ENCODE results near the gene PCNX2.
"Not testable (repeated sequence)": the region's sequence is repeated elsewhere in the genome, so short reads cannot be mapped to it uniquely, and the experiment has no call there.

PCNX2 gene

DNA sequence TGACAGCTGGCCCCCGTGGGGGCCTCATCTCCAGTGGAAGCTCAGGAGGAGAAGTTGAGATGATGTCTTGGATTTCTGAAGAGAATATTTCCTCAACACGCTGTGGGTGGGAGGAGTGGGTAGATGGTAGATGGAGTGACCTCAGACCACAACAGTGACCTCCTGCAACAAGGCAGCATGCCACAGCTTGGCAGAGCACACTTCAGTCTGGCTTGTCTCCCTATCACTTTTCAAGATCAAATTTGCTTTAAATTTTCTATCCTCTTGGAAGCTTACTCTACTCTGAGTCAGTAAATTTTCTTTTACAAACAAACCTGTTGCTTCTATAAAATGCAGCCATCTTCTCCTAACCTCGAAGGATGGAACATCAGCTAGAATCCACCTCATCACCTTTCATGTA lies 285.4 kb downstream of the PCNX2 start:
- no peak for DNase-seq (ENCODE audit: low spot score)

GRCh38 chr1:233006541-233006973 lies 289.0 kb downstream of the PCNX2 start:
- no peak for DNase-seq (ENCODE audit: low spot score)

GRCh38 chr1:233006108-233006507 lies 289.4 kb downstream of the PCNX2 start:
- DNase-seq (ENCODE audit: low spot score), result no peak

GRCh38 chr1:233005703-233006102 lies 289.8 kb downstream of the PCNX2 start:
- no peak for DNase-seq (ENCODE audit: low spot score)

DNA sequence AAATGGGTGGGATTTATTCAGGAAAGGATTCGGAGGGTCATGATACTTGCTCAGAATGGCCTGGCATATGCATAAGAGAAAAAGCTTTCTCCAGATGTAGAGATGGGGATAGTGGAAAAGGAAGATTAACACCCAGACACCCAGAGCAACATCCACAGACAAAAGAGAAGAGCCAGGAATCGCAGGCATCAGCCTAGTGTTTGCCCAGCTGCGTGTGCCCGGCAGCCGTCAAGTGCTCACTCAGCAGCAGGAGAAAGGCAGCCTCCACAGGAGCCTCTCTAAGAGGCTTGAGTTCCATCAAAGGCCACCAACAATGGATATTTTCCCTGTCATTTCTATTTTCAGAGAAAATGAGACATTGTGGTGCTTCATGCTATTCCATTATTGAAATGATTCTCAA lies 290.4 kb downstream of the PCNX2 start:
- no peak for DNase-seq (ENCODE audit: low spot score)

DNA sequence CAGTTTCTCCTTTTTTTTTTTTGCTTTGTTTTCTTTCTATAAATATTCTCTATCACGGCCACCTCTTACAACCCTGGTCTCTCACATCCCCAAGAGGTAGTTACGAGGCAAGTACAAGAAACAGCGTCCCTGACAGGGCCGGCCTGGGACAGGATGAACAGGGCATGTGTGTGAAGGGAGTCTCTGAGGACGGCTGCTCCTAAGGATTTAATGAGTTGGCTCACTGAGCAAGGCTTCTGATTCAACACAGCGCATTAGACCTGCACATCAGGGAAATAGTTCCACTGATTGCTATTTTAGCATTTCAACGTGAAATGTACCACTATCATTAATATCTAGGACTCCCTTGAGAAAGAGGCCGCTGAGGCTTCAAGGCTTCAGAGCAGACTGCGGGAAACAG lies 291.1 kb downstream of the PCNX2 start:
- DNase-seq (ENCODE audit: low spot score), result no peak

DNA sequence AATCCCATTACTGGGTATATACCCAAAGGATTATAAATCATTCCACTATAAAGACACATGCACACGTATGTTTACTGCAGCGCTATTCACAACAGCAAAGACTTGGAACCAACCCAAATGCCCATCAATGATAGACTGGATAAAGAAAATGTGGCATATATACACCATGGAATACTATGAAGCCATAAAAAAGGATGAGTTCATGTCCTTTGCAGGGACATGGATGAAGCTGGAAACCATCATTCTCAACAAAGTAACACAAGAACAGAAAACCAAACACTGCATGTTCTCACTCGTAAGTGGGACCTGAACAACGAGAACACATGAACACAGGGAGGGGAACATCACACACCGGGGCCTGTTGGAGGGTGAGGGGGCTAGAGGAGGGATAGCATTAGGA lies 291.9 kb downstream of the PCNX2 start:
- DNase-seq (ENCODE audit: low spot score), result not testable (repeated sequence)

- no peak for DNase-seq (ENCODE audit: low spot score)
Observed at GRCh38 chr1:232999956-233000625, 295.4 kb downstream of the PCNX2 start.

GRCh38 chr1:232998646-232999045 lies 296.9 kb downstream of the PCNX2 start:
- no peak for DNase-seq (ENCODE audit: low spot score)

DNA sequence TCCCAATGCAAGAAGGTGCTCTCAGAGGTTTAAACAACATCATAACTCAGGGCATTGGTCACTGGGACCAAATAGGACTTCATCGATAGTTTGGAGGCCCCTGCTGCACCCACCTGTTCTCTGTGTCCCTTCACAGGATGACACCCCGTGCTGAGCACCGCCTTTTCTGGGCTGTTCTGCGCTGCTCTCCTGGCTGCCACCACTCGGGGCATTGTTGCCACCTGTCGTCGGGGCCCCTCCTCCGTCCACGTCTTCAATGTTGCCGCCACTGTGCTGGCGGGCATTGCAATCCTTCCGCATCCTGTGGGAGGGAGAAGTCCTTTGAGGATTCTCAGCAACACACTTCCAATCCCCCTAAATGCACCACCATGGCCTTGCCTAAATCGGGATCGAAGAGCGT lies 297.4 kb downstream of the PCNX2 start:
- DNase-seq (ENCODE audit: low spot score), result no peak

DNA sequence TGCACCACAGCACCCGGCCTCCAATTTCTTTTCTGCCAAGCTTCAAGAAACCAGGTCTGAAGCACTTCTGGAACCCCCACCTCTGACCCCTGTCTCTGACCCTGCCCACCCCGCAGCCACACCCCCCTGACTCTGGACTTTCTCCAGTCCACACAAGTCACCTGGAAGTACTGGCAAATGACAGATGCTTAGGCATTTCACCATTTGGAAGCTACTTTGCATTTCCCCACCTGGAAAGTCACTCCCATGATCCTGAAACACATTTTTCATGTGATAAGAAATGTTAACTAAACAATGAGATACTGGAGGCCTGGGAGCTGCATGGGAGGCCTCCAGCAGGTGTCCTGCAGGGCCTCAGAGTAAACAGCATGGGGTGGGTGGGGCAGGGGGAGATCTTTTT lies 299.4 kb downstream of the PCNX2 start:
- DNase-seq (ENCODE audit: low spot score), result no peak

GRCh38 chr1:232995189-232995588 lies 300.3 kb downstream of the PCNX2 start:
- DNase-seq (ENCODE audit: low spot score), result no peak

DNA sequence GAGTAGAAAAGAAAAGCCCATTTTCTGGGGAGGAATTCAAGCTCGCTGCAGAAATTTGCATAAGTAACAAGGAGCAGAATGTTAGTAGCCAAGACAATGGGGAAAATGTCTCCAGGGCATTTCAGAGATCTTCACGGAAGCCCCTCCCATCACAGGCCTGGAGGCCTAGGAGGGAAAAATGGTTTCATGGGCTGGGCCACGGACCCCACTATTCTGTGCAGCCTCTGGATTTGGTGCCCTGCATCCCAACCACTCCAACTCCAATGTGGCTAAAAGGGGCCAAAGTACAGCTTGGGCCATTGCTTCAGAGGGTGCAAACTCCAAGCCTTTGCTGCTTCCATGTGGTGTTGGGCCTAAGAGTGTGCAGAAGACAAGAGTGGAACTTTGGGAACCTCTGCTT lies 302.0 kb downstream of the PCNX2 start:
- no peak for DNase-seq (ENCODE audit: low spot score)

DNA sequence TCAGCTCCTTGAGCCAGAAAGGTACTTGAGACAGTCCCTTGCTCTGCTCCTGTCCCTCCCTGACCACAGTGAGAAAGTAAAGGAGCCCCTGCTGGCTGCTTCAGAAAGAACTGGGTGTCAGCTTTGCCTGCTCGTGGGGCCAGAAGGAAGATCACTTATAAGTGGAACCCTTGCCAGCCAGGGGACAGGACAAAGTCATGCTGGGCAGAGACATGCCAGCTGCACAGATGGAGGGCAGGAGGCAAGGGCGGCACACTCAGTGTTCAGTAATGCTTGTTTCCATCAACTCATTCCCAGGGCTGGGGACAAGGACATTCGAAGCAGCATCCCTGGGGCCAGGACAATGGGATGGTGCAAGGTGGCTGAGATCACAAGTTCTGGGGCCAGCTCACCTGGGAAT lies 303.3 kb downstream of the PCNX2 start:
- no peak for DNase-seq (ENCODE audit: low spot score)

GRCh38 chr1:232991238-232991637 lies 304.3 kb downstream of the PCNX2 start:
- no peak for DNase-seq (ENCODE audit: low spot score)

DNA sequence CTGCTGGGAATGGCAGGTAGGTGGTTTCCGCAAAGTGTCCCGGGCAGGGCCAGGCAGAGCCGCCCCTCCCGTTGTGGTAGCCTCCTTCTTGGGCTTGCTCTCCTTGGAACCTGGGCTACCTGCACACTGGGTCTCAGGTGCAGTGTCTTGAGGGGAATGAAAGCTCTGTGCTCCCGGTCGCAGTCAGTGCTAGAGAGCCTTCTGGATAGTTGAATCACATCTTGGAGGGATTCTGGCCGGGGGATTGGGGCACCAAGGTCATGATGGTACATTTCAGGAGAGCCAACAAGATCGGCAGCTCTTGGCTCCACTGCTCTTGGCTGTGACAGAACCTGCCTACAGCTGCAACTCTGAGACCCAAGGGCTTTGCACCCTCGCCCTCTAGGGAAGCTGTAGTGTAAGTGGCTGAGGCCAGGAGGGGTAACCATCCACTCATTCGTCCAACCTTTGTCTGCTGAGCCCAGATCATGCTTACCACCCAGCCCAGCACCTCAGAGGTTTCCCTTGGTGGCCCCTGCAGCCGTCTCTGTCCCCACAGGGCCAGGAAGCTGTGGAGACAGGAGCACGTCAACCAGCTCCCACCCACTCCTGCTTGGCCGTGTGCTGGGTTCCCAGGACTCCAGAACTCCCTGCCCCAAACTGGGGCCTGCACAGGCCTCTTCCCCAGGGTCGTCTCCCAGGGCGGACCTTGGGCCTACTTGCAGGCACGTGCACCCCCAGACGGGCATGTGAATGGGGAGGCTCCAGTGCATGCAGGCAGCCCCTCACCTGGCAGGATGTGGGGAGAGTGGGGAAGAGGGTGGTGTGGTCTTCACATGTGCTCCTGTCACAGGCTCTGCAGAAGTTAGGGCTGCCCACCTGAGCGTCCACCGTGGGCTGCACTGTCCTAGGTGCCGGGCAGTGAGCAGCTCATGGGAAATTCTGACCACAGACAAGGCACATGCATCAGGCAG lies 305.1 kb downstream of the PCNX2 start:
- no peak for DNase-seq (ENCODE audit: low spot score)

DNA sequence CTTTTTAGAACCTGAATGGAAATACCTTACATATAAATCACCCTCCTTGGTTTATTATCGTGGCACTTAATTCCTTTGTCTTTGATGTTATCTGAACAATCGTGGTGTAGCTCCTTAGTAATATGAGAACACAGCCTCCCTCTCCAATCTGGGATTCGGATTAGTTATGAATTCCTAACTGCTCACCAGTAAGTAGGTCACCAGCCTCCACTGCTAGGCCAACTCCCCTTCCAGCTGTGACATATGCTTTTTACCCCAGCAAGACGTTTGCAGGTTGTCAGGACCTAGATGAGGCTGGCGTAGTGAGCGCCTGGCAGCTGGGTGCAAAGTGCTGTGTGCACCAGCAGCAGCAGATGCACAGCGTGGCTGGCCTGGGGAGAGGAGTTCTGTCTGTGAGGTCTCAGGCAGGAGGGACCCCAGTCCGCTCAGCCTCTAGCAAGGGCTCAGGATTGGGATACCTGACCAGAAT lies 306.9 kb downstream of the PCNX2 start:
- DNase-seq (ENCODE audit: low spot score), result peak; percentile 31

DNA sequence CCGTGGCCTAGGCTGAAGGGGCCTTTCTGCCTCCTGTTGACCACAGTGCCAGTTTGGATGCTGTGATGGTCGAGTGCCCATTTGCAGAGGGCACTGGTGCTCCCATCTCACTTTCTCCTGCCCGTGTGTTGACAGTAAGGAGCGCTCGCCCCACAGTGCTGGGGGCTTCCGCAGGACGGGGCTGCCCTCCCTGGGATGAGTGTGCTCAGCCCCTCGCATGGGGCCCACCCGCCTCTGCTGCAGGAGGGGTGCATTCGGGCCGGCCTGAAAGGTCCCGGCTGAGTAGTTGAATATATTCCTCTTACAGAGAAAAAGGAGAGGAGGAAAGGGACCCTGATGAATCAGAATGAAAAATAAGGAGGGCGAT lies 307.8 kb downstream of the PCNX2 start:
- no peak for DNase-seq (ENCODE audit: low spot score)

DNA sequence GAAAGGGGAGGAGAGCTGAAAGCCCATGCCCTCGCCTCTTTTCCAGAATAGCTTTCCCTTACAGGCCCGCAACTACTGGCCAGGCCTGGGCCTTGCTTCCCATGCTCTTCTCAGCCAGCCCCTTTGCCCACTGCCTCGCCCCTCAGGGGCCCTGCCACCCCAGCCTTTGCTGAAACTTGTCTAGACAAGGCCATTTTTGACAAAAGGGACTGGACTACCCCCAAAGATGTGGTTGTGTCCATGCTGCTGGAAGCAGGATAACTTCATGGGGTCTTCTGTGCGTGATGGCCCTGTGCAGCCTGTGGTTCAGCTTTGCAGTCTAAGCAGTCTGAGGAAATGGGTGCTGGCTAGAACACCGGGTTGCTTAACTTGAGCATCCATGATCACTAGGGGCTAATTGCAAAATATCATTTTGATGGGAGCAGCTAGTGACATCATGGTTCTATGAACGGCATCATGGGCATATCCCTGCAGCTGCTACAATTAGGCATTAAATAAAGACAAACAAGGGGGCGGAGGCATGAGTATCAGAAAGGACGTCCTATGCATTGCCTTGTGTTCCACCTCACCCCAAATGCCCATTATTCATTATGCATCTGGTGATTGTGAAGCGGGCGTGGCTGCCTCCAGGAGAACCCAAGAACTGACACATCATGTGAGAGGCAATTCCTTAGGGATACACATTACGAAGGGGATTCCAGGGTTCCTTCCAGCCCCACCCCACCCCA lies 308.3 kb downstream of the PCNX2 start:
- DNase-seq (ENCODE audit: low spot score), result no peak

DNA sequence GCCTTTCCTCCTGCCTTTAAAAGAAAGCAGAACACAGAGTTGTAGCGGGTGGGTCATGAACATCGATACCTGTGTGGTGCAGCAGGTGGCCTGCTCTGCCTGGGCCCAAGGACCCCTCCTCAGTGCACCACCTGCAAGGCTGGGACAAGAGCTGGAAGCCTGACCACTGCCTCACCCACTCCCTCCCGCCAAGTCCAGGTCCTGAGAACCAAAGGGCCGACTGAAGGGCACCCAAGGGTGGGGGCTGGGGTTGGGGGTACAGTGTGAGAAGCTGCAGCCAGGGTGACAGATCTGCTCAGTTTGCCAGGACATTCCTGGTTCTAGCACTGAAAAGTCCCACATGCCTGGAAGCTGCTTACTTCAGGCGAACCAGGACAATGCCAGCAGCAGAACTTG lies 309.0 kb downstream of the PCNX2 start:
- no peak for DNase-seq (ENCODE audit: low spot score)

- no peak for DNase-seq (ENCODE audit: low spot score)
Observed at GRCh38 chr1:232985882-232986526, 309.5 kb downstream of the PCNX2 start.

Measured in SW480 (cell line).